ENCODE measurements around the gene IL5RA.

IL5RA gene

GRCh38 chr3:3110299-3110630 lies at the start of gene IL5RA:
Gene IL5RA (minus strand): TSS chr3:3110374. CDS start chr3:3104984, 5,390 bp downstream.
- peak within 1 kb of the TSS; percentile 43 for H3K27ac ChIP-seq (ENCODE audit: low read depth, low read length)
- H3K4me1 ChIP-seq (ENCODE audit: control insufficient read depth, low read length) = peaks cover 45% of the 10 kb centered on the region
- H3K27me3 ChIP-seq (ENCODE audit: control insufficient read depth, low read length) = peaks cover 5% of the 10 kb centered on the region; the same call in 1 of the 2 replicates
- no peaks in the 10 kb centered on the region for H3K79me2 ChIP-seq (ENCODE audit: control insufficient read depth, low read length)
- H3K9me2 ChIP-seq (replicated peaks; ENCODE audit: control insufficient read depth, low read length) = no peaks in the 10 kb centered on the region
- H3K9me3 ChIP-seq (ENCODE audit: control insufficient read depth, insufficient read depth, low read length) = no peaks in the 10 kb centered on the region
- H3F3A ChIP-seq (ENCODE audit: control insufficient read depth, insufficient read depth) = no peaks in the 10 kb centered on the region
- TF ChIP-seq CTCF (IDR thresholded peaks at IDR 0.05; ENCODE audit: low read depth, low read length, poor library complexity, severe bottlenecking) = no peak
- TF ChIP-seq EZH2phosphoT487 (IDR thresholded peaks at IDR 0.05; ENCODE audit: borderline replicate concordance, low read length) = no peak
- no peaks in the 10 kb centered on the region for H3K36me3 ChIP-seq (ENCODE audit: control insufficient read depth, low read length)
- peak within 1 kb of the TSS; percentile 64 for H3K4me3 ChIP-seq (ENCODE audit: low read length)
- peak within 1 kb of the TSS; percentile 79 for H3K4me2 ChIP-seq (ENCODE audit: low read length)
- H4K20me1 ChIP-seq (ENCODE audit: control insufficient read depth, insufficient read depth, low read depth, low read length) = no peaks in the 10 kb centered on the region

GRCh38 chr3:3157484-3157883 lies 47.3 kb upstream of the IL5RA start:
- H3K4me3 ChIP-seq (ENCODE audit: low read length) = no peak overlapping the region
- no peaks in the 10 kb centered on the region for H3K27me3 ChIP-seq (ENCODE audit: control insufficient read depth, low read length)
- peaks cover 44% of the 10 kb centered on the region for H3K36me3 ChIP-seq (ENCODE audit: control insufficient read depth, low read length)
- peaks cover 24% of the 10 kb centered on the region for H3F3A ChIP-seq (ENCODE audit: control insufficient read depth, insufficient read depth)
- no peak overlapping the region for H3K4me2 ChIP-seq (ENCODE audit: low read length)
- H3K9me3 ChIP-seq (ENCODE audit: control insufficient read depth, insufficient read depth, low read length) = no peaks in the 10 kb centered on the region
- H4K20me1 ChIP-seq (ENCODE audit: control insufficient read depth, insufficient read depth, low read depth, low read length) = no peaks in the 10 kb centered on the region
- no peaks in the 10 kb centered on the region for H3K9me2 ChIP-seq (replicated peaks; ENCODE audit: control insufficient read depth, low read length)
- no peak for TF ChIP-seq EZH2phosphoT487 (IDR thresholded peaks at IDR 0.05; ENCODE audit: borderline replicate concordance, low read length)
- TF ChIP-seq CTCF (IDR thresholded peaks at IDR 0.05; ENCODE audit: low read depth, low read length, poor library complexity, severe bottlenecking) = no peak
- H3K27ac ChIP-seq (ENCODE audit: low read depth, low read length) = no peak overlapping the region
- H3K79me2 ChIP-seq (ENCODE audit: control insufficient read depth, low read length) = no peaks in the 10 kb centered on the region
- no peaks in the 10 kb centered on the region for H3K4me1 ChIP-seq (ENCODE audit: control insufficient read depth, low read length)

- Histone ChIP-seq H3K9me3 (ENCODE audit: control insufficient read depth, insufficient read depth, low read length) (no peaks in the 10 kb centered on the region), H3K4me2 (ENCODE audit: low read length) (no peak overlapping the region), H3K79me2 (ENCODE audit: control insufficient read depth, low read length) (no peaks in the 10 kb centered on the region), H3K36me3 (ENCODE audit: control insufficient read depth, low read length) (peaks cover 64% of the 10 kb centered on the region), H4K20me1 (ENCODE audit: control insufficient read depth, insufficient read depth, low read depth, low read length) (no peaks in the 10 kb centered on the region), H3K9me2 (replicated peaks; ENCODE audit: control insufficient read depth, low read length) (no peaks in the 10 kb centered on the region), H3K27ac (ENCODE audit: low read depth, low read length) (no peak overlapping the region), H3K4me1 (ENCODE audit: control insufficient read depth, low read length) (no peaks in the 10 kb centered on the region), H3K4me3 (ENCODE audit: low read length) (no peak overlapping the region), H3K27me3 (ENCODE audit: control insufficient read depth, low read length) (no peaks in the 10 kb centered on the region), H3F3A (ENCODE audit: control insufficient read depth, insufficient read depth) (peaks cover 27% of the 10 kb centered on the region)
- TF ChIP-seq EZH2phosphoT487 (IDR thresholded peaks at IDR 0.05; ENCODE audit: borderline replicate concordance, low read length) = no peak
These were observed 44.9 kb upstream of the IL5RA start for GRCh38 chr3:3154879-3155610.

- Histone ChIP-seq H3K4me1 (ENCODE audit: control insufficient read depth, low read length) (no peaks in the 10 kb centered on the region), H3K4me3 (ENCODE audit: low read length) (no peak overlapping the region), H3K4me2 (ENCODE audit: low read length) (no peak overlapping the region), H3K79me2 (ENCODE audit: control insufficient read depth, low read length) (no peaks in the 10 kb centered on the region), H3K27me3 (ENCODE audit: control insufficient read depth, low read length) (no peaks in the 10 kb centered on the region), H3F3A (ENCODE audit: control insufficient read depth, insufficient read depth) (peaks cover 34% of the 10 kb centered on the region), H3K27ac (ENCODE audit: low read depth, low read length) (no peak overlapping the region), H3K9me3 (ENCODE audit: control insufficient read depth, insufficient read depth, low read length) (no peaks in the 10 kb centered on the region), H4K20me1 (ENCODE audit: control insufficient read depth, insufficient read depth, low read depth, low read length) (no peaks in the 10 kb centered on the region), H3K9me2 (replicated peaks; ENCODE audit: control insufficient read depth, low read length) (no peaks in the 10 kb centered on the region), H3K36me3 (ENCODE audit: control insufficient read depth, low read length) (peaks cover 96% of the 10 kb centered on the region)
- TF ChIP-seq EZH2phosphoT487 (IDR thresholded peaks at IDR 0.05; ENCODE audit: borderline replicate concordance, low read length) (no peak), CTCF (IDR thresholded peaks at IDR 0.05; ENCODE audit: low read depth, low read length, poor library complexity, severe bottlenecking) (no peak)
These were observed 41.3 kb upstream of the IL5RA start for GRCh38 chr3:3151513-3151912.
